Jurkat, Clone E6-1 (cell line): ENCODE results near the gene MARCHF2.

Experiments
- DNase-seq: peaks from one replicate; pipeline ENCODE4 v3.0.0-alpha.2; 2011; ENCODE audit warnings: low read depth, low spot score
- H3K4me3 ChIP-seq: 2 replicates; pipeline ENCODE4 v1.5.1; 2011; ENCODE audit warnings: mild to moderate bottlenecking, low read length, control low read depth, moderate library complexity

The MARCHF2 gene

DNA sequence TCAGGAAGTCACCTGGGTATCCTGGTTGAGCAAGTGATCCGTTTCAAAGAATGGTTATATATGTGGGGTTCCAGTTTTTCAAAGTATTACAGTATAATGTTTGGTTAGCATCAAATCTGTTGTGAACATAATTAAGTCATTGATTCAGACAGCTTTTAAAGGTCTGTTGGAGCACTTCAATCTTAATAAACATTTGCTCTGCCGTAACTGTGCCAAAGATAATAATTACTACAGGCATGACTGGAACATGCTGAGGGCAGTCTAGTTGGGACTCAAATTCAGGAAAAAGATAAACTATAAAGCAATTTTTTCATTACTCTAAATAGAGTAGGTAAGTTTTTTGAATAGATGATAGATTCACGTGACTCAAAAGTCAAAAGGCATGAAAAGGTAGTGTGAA is 55.0 kb downstream of the MARCHF2 start:
- no peak for DNase-seq

DNA sequence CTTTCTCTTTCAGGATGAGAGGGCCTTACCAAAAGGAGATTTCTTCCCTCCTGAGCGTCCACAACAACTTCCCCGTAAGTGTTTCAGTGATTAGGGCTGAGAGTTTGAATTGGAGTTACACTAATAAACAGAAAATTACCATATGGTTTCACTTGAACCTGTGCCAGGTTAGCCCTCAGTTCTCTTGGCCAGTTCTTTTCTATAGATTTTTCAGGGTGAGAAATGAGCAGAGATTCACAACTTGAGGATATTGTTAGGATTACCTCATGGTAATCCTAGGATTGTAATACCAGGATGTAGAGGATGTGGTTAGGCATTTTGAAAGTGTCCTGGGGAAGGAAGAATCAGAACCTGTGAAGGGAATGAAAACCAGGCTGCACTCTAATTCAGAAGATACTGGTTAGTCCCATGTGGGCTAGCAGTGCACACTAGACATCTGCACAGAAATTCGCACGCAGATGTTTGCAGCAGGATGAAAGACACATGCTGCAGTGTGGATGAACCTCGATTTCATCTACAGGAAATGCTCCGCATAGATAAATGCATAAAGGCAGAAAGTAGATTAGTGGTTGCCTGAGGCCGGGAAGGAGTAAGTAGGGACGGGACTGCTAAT is 55.8 kb downstream of the MARCHF2 start:
- DNase-seq, result peak; percentile 69
- no peak overlapping the region for H3K4me3 ChIP-seq

More for the DNA sequence above, 55.0 kb downstream of the MARCHF2 start:
- no peak overlapping the region for H3K4me3 ChIP-seq

DNA sequence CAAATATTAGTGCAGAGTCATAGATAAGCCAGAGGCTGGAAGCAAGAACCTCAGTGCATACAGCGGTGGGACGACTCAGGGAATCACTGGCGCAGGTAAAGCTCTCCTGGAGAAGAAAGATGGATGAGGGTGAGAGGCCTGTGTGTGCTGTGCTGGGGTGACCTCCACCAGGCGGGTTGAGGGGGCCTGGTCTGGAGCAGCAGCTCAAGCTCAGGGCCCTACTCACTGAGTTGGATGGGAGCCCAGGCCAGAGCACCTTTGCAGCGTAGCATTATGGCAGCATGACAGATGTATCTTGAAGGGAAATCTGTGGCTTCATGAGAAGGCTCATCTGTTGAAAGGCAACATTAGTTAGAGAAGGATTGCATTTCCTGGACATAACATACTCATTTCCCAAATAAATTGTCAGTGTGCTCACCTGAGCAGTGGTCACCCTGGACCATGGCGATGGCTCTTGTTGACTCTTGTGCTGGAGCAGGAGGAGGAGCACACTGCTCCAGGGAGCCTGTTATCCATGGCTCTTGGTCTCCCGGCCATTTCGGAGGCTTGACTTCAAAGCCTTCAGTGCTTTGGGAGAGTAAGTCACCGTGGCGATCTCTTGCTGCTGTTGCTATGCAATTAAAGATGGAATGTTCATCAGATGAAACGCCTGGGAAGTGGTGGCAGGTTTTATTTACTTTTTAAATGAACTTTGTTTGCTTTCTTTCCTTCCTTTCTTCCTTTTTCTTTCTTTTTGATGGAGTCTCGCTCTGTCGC is 56.7 kb downstream of the MARCHF2 start:
- H3K4me3 ChIP-seq, result no peak overlapping the region
- no peak for DNase-seq

DNA sequence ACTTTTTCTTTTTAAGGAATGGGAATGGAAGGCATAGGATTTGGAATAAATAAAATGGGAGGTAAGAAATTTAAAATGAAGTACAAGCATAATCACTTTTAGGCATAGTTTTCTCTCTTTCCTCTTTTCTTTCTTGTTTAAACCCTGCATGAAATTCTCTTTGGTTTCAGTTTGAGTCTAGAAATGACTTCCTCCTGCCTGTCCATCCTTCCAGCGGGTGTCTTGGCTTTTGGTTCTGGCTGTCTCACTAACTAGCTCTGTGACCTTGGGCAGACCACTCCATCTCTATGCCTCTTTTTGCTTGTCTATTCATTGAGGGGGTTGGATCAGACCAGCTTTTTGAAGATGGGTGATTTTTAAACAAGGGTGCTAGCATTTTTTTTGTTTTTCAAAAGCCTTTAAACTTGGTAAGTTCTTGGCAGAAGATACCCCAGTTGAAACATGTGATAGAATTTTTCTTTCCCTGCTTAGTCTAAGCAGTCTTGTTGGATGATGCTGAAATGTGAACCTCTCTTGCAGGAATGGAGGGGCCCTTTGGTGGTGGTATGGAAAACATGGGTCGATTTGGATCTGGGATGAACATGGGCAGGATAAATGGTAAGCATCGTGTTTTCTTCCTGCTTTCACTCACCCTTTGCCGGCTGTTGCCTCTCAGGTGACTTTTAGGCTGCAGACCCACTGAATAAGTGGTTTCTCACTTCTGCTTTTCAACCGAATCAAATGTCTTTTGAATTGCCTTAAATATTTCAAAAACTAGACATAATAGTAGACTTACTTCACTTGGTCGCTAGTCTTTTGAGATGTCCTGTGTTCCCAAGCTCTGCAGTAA is 60.8 kb downstream of the MARCHF2 start:
- DNase-seq, result no peak

GRCh38 chr19:8475005-8475404 is 61.9 kb downstream of the MARCHF2 start:
- DNase-seq, result no peak
- H3K4me3 ChIP-seq, result no peak overlapping the region

More for the DNA sequence above, 60.8 kb downstream of the MARCHF2 start:
- no peak overlapping the region for H3K4me3 ChIP-seq

GRCh38 chr19:8476524-8476923 is 63.4 kb downstream of the MARCHF2 start:
- DNase-seq, result no peak
- H3K4me3 ChIP-seq, result no peak overlapping the region

DNA sequence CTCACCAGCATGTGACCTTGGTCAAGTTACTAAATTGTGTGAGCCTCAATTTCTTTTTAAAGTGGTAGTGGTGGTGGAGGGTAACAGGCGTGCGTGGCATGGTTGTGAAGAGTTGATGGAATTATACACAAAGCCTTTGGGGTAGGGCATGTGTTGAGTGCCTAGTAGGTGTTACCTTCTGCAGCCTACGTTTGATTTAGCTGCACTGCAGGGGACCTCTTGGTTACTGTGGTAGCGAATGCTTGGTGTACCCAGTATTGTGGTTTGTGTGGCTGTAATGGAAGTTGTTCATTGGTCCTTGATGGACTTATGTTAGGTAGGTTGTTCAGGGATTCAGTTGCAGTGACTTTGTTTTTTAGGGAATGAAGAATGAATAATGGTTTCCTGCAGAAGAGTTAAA is 64.8 kb downstream of the MARCHF2 start:
- DNase-seq, result peak; percentile 71
- no peak overlapping the region for H3K4me3 ChIP-seq

DNA sequence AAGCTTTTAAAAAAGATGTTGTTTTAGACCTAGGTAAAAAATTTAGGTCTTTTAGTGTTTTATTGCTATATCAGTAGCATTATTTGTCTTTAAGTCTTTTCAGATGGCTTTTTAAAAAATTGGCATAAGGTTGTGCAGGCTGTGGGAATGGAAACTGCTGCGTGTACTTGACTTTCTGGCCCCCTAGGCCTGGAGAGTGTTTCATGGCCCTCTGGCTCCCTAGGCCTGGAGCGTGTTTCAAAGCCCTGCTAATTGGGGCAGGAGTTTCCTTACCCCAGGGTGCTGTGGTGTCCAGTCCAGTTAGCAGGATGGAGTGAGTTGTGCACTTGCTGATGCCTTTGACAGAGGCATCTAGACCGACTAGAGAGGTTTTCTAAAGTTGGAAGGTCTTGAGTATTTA is 65.5 kb downstream of the MARCHF2 start:
- no peak overlapping the region for H3K4me3 ChIP-seq
- no peak for DNase-seq

DNA sequence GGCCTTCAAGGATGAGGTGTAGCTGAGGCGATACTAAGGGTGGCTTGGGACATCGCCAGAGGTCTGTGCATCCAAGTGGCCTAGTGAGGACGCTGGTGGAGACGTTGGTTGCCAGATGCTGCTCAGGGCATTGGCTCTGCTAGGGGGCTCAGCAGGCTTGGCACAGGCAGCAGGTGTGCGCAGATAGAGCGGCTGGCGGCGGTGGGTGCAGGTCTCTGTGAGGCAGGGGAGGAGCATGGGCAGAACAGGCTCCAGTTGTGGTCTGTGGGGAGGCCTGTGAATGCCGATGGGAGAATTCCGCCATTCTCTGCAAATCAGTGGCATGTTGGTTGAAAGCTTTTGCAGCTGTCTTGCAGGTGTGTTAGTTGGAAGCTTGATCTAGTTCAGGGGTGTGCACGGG is 68.1 kb downstream of the MARCHF2 start:
- peak; percentile 98 for DNase-seq
- H3K4me3 ChIP-seq, result peak overlapping the region; percentile 38

GRCh38 chr19:8481616-8482015 is 68.5 kb downstream of the MARCHF2 start:
- no peak for DNase-seq
- H3K4me3 ChIP-seq, result peak overlapping the region; percentile 38

DNA sequence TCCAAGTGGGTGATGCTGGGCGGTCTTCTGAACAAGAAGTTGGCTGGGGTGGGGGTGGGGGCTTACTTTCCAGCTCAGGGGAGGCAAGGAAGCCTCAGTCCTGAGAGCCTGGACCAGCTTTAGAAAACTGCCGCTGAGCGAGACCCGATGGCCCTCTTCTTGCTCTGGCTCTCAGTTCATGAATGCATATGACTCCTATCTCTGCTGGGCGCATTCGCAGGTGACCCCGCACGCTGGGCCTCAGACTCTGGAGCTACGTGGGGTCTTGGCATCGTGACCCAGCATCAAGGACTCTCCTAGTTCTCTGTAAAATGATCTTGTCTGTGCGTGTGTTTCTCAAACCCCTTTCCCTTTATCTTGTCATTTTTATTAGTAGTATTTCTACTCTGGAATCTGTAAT is 69.6 kb downstream of the MARCHF2 start:
- no peak overlapping the region for H3K4me3 ChIP-seq
- DNase-seq, result no peak

DNA sequence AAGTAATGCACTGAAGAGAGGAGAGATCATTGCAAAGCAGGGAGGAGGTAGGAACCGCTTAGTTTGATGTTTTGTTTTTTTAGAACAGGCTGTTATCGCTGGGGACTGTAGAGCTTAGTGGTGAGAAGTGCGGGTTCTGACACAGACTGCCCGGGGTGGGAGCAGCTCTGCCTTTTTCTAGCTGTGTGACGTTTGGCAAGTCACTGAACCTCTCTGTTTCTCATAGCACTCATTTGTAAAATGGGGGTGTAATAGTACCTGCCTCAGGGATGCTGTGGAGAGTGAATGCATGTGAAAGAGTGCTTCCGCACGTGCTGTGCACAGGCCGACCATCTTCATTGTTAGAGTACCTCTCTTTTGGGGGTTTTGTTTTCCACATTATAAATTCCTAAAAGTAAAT is 70.1 kb downstream of the MARCHF2 start:
- no peak overlapping the region for H3K4me3 ChIP-seq
- DNase-seq, result no peak

GRCh38 chr19:8484331-8484894 is 71.3 kb downstream of the MARCHF2 start:
- DNase-seq, result no peak
- H3K4me3 ChIP-seq, result no peak overlapping the region

DNA sequence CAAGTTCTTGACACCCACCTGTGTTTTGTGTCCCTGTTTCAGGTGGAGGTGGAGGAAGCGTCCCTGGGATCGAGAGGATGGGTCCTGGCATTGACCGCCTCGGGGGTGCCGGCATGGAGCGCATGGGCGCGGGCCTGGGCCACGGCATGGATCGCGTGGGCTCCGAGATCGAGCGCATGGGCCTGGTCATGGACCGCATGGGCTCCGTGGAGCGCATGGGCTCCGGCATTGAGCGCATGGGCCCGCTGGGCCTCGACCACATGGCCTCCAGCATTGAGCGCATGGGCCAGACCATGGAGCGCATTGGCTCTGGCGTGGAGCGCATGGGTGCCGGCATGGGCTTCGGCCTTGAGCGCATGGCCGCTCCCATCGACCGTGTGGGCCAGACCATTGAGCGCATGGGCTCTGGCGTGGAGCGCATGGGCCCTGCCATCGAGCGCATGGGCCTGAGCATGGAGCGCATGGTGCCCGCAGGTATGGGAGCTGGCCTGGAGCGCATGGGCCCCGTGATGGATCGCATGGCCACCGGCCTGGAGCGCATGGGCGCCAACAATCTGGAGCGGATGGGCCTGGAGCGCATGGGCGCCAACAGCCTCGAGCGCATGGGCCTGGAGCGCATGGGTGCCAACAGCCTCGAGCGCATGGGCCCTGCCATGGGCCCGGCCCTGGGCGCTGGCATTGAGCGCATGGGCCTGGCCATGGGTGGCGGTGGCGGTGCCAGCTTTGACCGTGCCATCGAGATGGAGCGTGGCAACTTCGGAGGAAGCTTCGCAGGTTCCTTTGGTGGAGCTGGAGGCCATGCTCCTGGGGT is 72.7 kb downstream of the MARCHF2 start:
- no peak for DNase-seq
- H3K4me3 ChIP-seq, result no peak overlapping the region

DNA sequence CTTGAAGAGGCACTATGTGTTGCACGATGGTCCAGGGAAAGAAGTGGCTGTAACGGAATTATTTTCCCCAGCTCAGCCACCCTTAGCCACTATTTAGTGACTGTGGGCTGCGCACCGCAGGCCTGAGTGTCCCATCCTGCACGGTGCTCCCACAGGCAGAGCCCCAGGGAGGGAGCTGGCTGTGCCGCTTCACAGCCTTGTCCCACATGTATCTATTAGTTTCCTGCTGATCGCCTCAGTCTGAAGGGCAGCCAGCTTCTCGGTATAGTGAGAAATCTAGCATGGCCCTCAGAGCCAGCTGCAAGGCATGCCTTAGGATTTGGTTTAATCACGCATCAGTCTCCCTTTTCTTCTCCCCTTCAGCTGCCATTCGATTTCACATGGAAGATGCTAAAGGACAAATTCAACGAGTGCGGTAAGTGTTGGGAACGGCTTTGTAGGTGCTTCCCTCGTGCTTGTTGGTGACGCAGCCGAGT is 73.6 kb downstream of the MARCHF2 start:
- no peak for DNase-seq
- H3K4me3 ChIP-seq, result peak overlapping the region; percentile 7; the same call in 1 of the 2 replicates

GRCh38 chr19:8487137-8487851 is 74.2 kb downstream of the MARCHF2 start:
- H3K4me3 ChIP-seq, result peak overlapping the region; percentile 7; the same call in 1 of the 2 replicates
- peak; percentile 96 for DNase-seq

- H3K4me3 ChIP-seq, result no peak overlapping the region
- DNase-seq, result no peak
Observed at GRCh38 chr19:8488365-8488764, 75.3 kb downstream of the MARCHF2 start.
